ENCODE data around the gene CD300H.

The CD300H gene

GRCh38 chr17:74607221-74607620, 39.9 kb upstream of the CD300H start:
- TF ChIP-seq NFIC (IDR thresholded peaks at IDR 0.05) (no peak), YY1 (IDR thresholded peaks at IDR 0.05; ENCODE audit: low read depth) (no peak)

- TF ChIP-seq RAD21 (IDR thresholded peaks at IDR 0.05; ENCODE audit: low read depth) (no peak), NFIC (IDR thresholded peaks at IDR 0.05) (no peak), MAX (IDR thresholded peaks at IDR 0.05) (no peak), TCF12 (IDR thresholded peaks at IDR 0.05; ENCODE audit: low read depth) (no peak), TEAD4 (IDR thresholded peaks at IDR 0.05) (no peak), ZBTB7A (IDR thresholded peaks at IDR 0.05; ENCODE audit: low read depth) (no peak), FOXM1 (IDR thresholded peaks at IDR 0.05; ENCODE audit: borderline replicate concordance, low read depth) (no peak), CREB1 (IDR thresholded peaks at IDR 0.05; ENCODE audit: low read depth) (no peak), EGR1 (IDR thresholded peaks at IDR 0.05) (no peak)
- TF ChIP-seq, protein P1, sequence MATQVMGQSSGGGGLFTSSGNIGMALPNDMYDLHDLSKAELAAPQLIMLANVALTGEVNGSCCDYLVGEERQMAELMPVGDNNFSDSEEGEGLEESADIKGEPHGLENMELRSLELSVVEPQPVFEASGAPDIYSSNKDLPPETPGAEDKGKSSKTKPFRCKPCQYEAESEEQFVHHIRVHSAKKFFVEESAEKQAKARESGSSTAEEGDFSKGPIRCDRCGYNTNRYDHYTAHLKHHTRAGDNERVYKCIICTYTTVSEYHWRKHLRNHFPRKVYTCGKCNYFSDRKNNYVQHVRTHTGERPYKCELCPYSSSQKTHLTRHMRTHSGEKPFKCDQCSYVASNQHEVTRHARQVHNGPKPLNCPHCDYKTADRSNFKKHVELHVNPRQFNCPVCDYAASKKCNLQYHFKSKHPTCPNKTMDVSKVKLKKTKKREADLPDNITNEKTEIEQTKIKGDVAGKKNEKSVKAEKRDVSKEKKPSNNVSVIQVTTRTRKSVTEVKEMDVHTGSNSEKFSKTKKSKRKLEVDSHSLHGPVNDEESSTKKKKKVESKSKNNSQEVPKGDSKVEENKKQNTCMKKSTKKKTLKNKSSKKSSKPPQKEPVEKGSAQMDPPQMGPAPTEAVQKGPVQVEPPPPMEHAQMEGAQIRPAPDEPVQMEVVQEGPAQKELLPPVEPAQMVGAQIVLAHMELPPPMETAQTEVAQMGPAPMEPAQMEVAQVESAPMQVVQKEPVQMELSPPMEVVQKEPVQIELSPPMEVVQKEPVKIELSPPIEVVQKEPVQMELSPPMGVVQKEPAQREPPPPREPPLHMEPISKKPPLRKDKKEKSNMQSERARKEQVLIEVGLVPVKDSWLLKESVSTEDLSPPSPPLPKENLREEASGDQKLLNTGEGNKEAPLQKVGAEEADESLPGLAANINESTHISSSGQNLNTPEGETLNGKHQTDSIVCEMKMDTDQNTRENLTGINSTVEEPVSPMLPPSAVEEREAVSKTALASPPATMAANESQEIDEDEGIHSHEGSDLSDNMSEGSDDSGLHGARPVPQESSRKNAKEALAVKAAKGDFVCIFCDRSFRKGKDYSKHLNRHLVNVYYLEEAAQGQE (IDR thresholded peaks at IDR 0.05; ENCODE audit: low read depth), result no peak
- TF ChIP-seq, protein P2, sequence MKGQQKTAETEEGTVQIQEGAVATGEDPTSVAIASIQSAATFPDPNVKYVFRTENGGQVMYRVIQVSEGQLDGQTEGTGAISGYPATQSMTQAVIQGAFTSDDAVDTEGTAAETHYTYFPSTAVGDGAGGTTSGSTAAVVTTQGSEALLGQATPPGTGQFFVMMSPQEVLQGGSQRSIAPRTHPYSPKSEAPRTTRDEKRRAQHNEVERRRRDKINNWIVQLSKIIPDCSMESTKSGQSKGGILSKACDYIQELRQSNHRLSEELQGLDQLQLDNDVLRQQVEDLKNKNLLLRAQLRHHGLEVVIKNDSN (IDR thresholded peaks at IDR 0.05), result no peak
These were observed 38.7 kb upstream of the CD300H start for GRCh38 chr17:74606050-74606449.

DNA sequence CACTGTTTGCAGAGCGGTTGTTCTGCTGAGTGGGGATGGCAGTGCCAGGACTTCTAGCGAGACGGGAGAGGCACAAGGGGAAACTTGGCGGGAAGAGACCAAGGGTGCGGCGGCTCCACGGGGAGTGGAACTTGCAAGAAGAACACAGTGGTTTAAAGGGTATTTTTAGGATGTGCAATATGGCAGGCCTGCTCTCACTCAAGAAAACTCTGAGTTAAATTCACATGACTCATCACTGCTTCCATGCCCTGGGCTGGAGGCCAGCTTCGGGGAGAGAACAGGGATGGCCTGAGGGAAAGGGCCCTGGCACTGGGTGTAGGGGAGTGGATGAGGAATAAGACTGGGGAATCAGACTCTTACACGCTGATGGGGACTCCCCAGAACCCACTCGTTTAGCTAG, 38.1 kb upstream of the CD300H start:
- TF ChIP-seq NFIC (IDR thresholded peaks at IDR 0.05), result no peak
- no peak for TF ChIP-seq EGR1 (IDR thresholded peaks at IDR 0.05)
- no peak for TF ChIP-seq TAF1 (IDR thresholded peaks at IDR 0.05; ENCODE audit: low read depth)
- no peak for TF ChIP-seq YY1 (IDR thresholded peaks at IDR 0.05; ENCODE audit: low read depth)
- no peak for TF ChIP-seq CREB1 (IDR thresholded peaks at IDR 0.05; ENCODE audit: low read depth)
- TF ChIP-seq, protein P2 (IDR thresholded peaks at IDR 0.05), result no peak
- TF ChIP-seq, protein P1 (IDR thresholded peaks at IDR 0.05; ENCODE audit: low read depth), result no peak
- TF ChIP-seq MAX (IDR thresholded peaks at IDR 0.05), result no peak
- no peak for TF ChIP-seq CEBPB (IDR thresholded peaks at IDR 0.05)
- no peak for TF ChIP-seq TEAD4 (IDR thresholded peaks at IDR 0.05)
- no peak for TF ChIP-seq RAD21 (IDR thresholded peaks at IDR 0.05; ENCODE audit: low read depth)
- no peak for TF ChIP-seq FOXM1 (IDR thresholded peaks at IDR 0.05; ENCODE audit: borderline replicate concordance, low read depth)
- no peak for TF ChIP-seq ZBTB7A (IDR thresholded peaks at IDR 0.05; ENCODE audit: low read depth)
- no peak for TF ChIP-seq EP300 (IDR thresholded peaks at IDR 0.05; ENCODE audit: borderline replicate concordance)
- TF ChIP-seq TCF12 (IDR thresholded peaks at IDR 0.05; ENCODE audit: low read depth), result no peak

- no peak for TF ChIP-seq EGR1 (IDR thresholded peaks at IDR 0.05)
- TF ChIP-seq ZBTB7A (IDR thresholded peaks at IDR 0.05; ENCODE audit: low read depth), result no peak
- no peak for TF ChIP-seq CREB1 (IDR thresholded peaks at IDR 0.05; ENCODE audit: low read depth)
- no peak for TF ChIP-seq FOXM1 (IDR thresholded peaks at IDR 0.05; ENCODE audit: borderline replicate concordance, low read depth)
- TF ChIP-seq, protein P1 (IDR thresholded peaks at IDR 0.05; ENCODE audit: low read depth), result no peak
- TF ChIP-seq TCF12 (IDR thresholded peaks at IDR 0.05; ENCODE audit: low read depth), result no peak
- no peak for TF ChIP-seq CEBPB (IDR thresholded peaks at IDR 0.05)
- TF ChIP-seq NFIC (IDR thresholded peaks at IDR 0.05), result no peak
- no peak for TF ChIP-seq TAF1 (IDR thresholded peaks at IDR 0.05; ENCODE audit: low read depth)
- no peak for TF ChIP-seq MAX (IDR thresholded peaks at IDR 0.05)
- no peak for TF ChIP-seq YY1 (IDR thresholded peaks at IDR 0.05; ENCODE audit: low read depth)
These were observed 37.5 kb upstream of the CD300H start for GRCh38 chr17:74604761-74605160.

DNA sequence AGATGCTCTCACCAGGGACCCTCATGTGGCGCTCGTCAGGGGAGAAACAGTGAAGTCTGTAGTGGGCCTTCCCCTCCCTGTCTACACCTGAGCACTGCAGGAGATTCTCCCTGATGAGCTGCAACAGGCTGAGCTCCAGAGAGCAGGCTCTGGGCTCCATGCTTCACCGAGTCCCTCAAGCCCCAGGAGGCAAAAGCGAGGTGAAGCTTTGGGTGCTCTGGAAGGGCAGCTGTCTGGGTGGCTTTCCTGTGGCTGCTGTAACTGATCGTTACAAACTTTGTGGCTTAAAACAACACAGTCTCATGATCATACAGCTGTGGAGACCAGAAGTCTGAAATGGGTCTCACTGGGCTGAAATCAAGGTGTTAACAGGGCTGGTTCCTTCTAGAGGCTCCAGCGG, 36.9 kb upstream of the CD300H start:
- no peak for TF ChIP-seq CEBPB (IDR thresholded peaks at IDR 0.05)
- TF ChIP-seq RAD21 (IDR thresholded peaks at IDR 0.05; ENCODE audit: low read depth), result no peak
- TF ChIP-seq EP300 (IDR thresholded peaks at IDR 0.05; ENCODE audit: borderline replicate concordance), result no peak
- no peak for TF ChIP-seq EGR1 (IDR thresholded peaks at IDR 0.05)
- no peak for TF ChIP-seq FOXM1 (IDR thresholded peaks at IDR 0.05; ENCODE audit: borderline replicate concordance, low read depth)
- no peak for TF ChIP-seq TAF1 (IDR thresholded peaks at IDR 0.05; ENCODE audit: low read depth)
- TF ChIP-seq TCF12 (IDR thresholded peaks at IDR 0.05; ENCODE audit: low read depth), result no peak
- no peak for TF ChIP-seq ZBTB7A (IDR thresholded peaks at IDR 0.05; ENCODE audit: low read depth)
- TF ChIP-seq, protein P1 (IDR thresholded peaks at IDR 0.05; ENCODE audit: low read depth), result no peak
- TF ChIP-seq MAX (IDR thresholded peaks at IDR 0.05), result no peak
- TF ChIP-seq CREB1 (IDR thresholded peaks at IDR 0.05; ENCODE audit: low read depth), result no peak
- TF ChIP-seq YY1 (IDR thresholded peaks at IDR 0.05; ENCODE audit: low read depth), result no peak
- TF ChIP-seq NFIC (IDR thresholded peaks at IDR 0.05), result no peak

All from Ishikawa (cell line).